ENCODE measurements around the gene GRID1.

DNA sequence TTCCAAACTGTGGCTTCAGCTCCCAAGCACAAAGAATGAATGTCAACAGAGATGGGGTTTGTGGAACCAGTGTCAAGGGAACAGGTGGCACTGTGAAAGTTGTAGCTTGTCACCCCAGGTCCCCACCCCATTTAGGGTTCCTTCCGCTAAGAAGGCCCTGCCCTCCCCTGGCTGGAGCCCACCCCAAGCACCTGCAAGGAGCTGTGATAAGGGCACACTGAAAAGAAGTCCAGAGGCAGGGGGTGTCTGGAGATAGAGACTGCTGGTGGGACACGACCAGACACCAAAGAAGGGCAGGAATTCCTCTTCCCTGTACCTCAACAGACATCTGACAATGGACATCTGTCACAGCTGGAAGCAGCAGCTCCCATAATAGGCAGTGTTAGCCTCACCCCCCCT is 4.5 kb downstream of the GRID1 start:
- TF ChIP-seq EZH2 (IDR thresholded peaks at IDR 0.05) (no peak), FOXP2 (optimal IDR thresholded peaks at IDR 0.05; ENCODE audit: control extremely low read depth, extremely low read length, insufficient read depth) (no peak)
